C1 segment of cervical spinal cord (tissue), 14 donors: Measurements from ENCODE around the gene COL25A1.
"Not testable (repeated sequence)": the region's sequence is repeated elsewhere in the genome, so short reads cannot be mapped to it uniquely, and the experiment has no call there.

Experiments used
- DNase-seq, 14 donors: peaks; one replicate each; lab custom pipeline; 2025; lab: John Stamatoyannopoulos, UW

Gene COL25A1

DNA sequence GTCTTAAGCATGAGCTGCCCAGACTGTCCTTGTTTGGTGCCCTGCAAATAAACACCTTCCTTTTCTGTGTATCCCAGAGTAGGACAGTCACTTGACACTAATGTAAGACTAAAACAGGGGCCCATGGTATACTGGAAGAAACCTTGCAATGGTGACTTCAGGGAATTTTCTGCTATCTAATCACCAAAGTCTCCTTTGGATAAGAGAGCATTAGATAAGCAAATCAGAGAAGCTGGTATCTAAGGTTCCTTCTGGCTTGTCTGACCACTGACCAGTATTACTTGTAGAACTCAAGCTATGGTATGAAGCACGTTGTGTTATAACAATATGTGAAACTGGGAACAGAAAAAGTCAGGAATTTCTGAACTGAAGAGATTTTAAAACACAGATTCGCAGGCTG lies 173.9 kb downstream of the COL25A1 start:
- no peak for DNase-seq

DNA sequence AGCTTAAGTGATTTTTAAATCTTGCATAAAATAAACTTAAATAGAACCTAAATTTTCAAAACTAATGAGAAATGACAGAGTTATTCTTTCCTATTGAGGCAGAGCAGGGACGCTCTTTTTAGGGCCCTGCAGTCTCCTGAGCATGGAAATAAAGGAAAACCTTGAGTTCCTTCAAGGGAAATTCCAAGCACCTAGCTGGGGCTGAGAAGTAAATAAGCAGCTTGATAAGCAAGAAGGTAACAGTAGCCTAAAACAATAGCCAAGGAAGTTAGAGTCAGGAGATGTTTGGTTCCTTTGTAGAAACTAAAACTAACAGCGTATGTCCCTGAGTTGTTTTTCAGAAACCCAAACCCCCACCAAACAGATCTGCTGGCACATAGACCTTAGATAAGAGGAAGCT lies 174.6 kb downstream of the COL25A1 start:
- no peak for DNase-seq

DNA sequence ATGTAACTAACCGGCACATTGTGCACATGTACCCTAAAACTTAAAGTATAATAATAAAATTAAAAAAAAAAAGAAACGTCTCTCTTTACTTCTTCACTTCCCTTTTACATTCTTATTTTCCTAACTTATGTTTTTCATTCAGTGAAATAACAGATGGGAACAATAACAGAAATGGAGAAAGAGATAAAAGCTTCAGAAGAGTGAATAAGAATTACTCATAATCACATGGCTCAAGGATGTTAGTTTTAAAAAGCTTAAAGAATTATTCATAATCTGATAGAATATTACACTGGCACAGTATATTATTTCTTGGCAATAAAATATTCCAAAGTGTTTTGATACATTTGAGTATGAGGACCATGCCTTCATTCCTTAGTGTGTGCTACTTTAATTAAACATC lies 175.6 kb downstream of the COL25A1 start:
- no peak for DNase-seq

GRCh38 chr4:109125084-109125483 lies 177.4 kb downstream of the COL25A1 start:
- no peak for DNase-seq

DNA sequence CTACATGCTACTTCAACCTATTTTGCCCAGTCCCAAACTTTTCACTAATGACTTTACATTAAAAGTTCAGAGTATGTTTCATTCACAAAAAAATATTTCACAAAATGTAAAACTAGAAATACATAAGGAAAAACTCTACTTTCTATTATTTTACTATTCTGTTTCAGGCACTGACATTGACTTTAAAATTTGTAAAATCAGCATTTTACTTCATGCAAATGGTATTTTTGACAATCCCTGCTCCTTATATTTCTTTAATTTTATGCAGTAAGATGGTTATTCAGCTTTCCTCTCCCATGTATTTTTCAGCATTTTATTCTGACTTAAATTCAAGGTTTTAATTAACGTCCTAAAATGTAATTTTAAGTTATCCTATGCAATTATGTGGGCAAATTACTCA lies 178.5 kb downstream of the COL25A1 start:
- DNase-seq = no peak

DNA sequence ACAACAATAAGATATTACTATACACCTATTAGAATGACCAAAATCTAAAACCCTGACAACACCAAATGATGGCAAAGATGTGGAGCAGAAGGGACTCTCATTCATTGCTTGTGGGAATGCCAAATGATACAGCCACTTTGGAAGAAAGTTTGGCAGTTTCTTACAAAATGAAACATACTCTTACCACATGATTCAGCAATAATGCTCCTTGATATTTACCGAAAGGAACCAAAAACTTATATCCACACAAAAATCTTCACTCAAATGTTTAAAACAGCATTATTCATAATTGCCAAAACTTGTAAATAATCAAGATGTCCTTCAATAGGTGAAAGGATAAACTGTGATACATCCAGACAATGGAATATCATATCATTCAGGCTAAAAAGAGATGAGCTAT lies 180.9 kb downstream of the COL25A1 start:
- DNase-seq = no peak

DNA sequence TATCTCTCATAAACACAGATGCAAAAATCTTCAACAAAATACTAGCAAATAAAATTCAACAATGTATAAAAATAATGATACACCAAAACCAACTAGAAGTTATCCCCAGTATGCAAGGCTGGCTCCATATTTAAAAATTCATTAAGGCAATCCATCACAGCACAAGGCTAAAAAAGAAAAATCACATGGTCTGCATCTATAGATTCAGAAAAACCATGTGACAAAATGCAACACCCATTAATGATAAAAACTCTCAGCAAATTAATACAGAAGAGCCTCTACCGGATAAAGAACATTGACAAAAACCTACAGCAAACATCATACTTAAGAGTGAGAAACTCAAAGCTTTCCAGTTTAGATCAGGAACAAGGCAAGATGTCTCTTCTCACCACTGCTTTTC lies 182.6 kb downstream of the COL25A1 start:
- no peak for DNase-seq

DNA sequence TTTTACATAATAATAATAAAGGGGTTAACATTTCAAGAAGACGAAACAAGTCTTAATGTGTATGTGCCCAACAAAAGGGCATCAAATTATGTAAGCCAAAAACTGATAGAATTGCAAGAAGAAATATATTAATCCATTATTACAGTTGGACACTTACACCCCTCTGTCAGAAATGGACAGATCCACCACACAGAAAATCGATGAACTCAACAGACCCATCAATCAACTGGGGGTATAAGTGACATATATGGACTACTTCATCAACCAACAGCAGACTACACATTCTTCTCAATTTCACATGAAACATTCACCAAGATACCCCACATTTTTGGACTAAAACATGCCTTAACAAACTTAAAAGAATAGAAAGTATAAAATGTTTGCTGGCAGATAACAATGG lies 183.8 kb downstream of the COL25A1 start:
- no peak for DNase-seq

GRCh38 chr4:109114501-109114900 lies 188.0 kb downstream of the COL25A1 start:
- no peak for DNase-seq

GRCh38 chr4:109113521-109113920 lies 188.9 kb downstream of the COL25A1 start:
- no peak for DNase-seq

- no peak for DNase-seq
Measured at GRCh38 chr4:109111031-109111430, 191.4 kb downstream of the COL25A1 start.

DNA sequence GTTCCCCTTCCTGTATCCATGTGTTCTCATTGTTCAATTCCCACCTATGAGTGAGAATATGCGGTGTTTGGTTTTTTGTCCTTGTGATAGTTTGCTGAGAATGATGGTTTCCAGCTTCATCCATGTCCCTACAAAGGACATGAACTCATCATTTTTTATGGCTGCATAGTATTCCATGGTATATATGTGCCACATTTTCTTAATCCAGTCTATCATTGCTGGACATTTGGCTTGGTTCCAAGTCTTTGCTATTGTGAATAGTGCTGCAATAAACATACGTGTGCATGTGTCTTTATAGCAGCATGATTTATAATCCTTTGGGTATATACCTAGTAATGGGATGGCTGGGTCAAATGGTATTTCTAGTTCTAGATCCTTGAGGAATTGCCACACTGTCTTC lies 194.2 kb downstream of the COL25A1 start:
- not testable (repeated sequence) for DNase-seq

GRCh38 chr4:109094056-109094455 lies 208.4 kb downstream of the COL25A1 start:
- DNase-seq = no peak

DNA sequence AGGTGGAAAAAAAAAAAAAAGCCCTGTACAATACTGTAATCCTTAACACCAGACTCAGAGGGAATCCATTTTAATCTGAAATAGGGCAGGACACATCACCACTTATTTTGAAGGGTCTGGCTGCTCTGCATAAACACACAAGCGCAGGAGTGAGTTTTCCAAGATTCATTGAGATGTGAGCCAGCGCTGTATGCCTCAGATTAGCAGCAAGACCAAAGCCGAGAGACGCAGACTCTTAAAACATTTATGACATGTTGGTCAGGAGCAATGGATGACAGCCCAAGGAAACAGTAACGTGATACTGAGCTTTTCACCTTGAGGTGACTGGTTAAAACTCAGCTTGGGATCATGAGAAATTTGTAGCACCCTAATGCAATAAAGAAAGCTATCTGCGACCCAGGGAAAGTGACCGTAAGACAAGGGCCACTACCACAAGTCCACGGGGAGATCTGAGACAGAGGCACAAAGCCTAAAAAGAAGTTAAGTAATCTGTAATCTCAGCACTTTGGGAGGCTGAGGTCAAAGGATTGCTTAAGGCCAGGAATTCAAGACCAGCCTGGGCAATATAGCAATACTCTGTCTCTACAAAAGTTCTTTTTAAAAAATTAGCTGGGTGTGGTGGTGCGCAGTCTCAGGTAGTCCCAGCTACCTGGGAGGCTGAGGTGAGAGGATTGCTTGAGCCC lies 210.6 kb downstream of the COL25A1 start:
- DNase-seq = no peak

GRCh38 chr4:109083911-109084310 lies 218.5 kb downstream of the COL25A1 start:
- DNase-seq = no peak

DNA sequence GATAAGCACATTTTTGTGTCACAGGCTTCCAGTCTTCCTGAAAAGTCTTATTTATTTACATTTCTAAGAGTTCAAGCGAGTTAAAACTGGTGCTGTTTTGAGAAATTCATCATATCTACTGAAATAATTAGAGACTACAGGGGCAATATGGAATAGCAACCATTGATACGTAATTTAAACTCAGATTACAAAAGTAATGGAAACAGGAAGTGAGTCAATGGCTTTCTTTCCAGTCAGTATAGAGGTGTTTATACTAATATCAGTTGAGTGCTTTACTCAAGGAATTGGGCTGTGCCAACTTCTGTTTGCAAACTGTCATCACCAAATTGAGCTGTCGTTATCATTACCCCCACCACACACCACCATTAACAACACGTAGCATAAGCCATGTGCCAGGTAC lies 222.7 kb downstream of the COL25A1 start:
- DNase-seq = no peak

- no peak for DNase-seq
Measured at GRCh38 chr4:109079201-109079600, 223.3 kb downstream of the COL25A1 start.

DNA sequence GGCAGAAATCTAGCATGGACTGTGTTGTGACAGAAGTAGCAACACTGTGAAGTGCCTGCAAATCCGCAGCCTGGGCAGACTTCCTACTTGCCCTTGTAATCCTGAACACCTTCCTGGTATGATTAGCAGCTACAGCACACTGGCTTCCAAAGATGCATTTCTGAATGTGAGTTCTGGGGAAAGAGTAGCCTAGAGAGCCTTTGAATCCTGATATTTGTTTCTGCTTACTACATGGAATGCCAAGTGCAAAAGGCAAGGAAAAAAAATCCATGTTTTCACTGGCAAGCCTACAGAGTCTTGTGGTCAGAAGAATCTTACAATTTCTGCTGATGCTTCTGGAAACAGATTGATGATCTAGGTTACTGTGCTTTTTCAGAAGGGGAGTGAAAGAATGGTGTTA lies 223.7 kb downstream of the COL25A1 start:
- no peak for DNase-seq

GRCh38 chr4:109077505-109077904 lies 225.0 kb downstream of the COL25A1 start:
- DNase-seq = no peak

GRCh38 chr4:109076709-109077108 lies 225.7 kb downstream of the COL25A1 start:
- DNase-seq = not testable (repeated sequence)

GRCh38 chr4:109075621-109076020 lies 226.8 kb downstream of the COL25A1 start:
- DNase-seq = no peak

GRCh38 chr4:109072595-109072994 lies 229.9 kb downstream of the COL25A1 start:
- DNase-seq = no peak

DNA sequence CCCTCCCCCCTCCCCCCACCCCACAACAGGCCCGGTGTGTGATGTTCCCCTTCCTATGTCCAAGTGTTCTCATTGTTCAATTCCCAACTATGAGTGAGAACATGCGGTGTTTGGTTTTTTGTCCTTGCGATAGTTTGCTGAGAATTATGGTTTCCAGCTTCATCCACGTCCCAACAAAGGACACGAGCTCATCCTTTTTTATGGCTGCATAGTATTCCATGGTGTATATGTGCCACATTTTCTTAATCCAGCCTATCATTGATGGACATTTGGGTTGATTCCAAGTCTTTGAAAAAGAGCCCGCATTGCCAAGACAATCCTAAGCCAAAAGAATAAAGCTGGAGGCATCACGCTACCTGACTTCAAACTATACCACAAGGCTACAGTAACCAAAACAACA lies 231.8 kb downstream of the COL25A1 start:
- not testable (repeated sequence) for DNase-seq
